ENCODE results near the gene EIF4E.
A peak's percentile ranks its signal among the peaks of the same experiment; 100 is the strongest.
"Not testable (repeated sequence)": the region's sequence is repeated elsewhere in the genome, so short reads cannot be mapped to it uniquely, and the experiment has no call there.

Gene EIF4E

DNA sequence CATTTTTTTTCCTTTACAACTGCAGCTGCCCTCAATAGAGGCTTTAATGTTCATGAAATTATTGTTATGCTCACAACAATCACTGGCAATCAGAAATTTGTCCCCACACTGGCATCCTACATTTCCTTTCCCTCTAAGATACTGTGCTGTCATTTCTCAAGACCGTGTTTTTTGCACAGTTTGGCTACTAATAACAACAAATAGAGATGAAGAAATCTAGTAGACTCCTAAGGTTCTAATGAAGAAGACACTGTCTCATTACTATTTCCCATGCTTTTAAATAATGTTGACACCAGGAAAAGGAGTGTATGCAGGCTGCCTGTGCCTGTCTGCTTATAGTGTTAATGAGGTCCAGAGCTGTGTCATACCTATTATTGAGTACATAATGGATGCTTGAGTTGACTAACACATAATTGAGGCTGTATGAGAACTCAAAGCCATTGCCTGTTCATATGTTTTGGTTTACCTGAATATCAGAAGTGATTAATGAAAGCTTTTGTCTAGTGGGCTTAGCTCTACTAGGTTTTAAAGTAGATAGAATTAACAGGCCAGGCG, 1.5 kb upstream of the EIF4E start:
- no peak for DNase-seq (ENCODE audit: low spot score)

DNA sequence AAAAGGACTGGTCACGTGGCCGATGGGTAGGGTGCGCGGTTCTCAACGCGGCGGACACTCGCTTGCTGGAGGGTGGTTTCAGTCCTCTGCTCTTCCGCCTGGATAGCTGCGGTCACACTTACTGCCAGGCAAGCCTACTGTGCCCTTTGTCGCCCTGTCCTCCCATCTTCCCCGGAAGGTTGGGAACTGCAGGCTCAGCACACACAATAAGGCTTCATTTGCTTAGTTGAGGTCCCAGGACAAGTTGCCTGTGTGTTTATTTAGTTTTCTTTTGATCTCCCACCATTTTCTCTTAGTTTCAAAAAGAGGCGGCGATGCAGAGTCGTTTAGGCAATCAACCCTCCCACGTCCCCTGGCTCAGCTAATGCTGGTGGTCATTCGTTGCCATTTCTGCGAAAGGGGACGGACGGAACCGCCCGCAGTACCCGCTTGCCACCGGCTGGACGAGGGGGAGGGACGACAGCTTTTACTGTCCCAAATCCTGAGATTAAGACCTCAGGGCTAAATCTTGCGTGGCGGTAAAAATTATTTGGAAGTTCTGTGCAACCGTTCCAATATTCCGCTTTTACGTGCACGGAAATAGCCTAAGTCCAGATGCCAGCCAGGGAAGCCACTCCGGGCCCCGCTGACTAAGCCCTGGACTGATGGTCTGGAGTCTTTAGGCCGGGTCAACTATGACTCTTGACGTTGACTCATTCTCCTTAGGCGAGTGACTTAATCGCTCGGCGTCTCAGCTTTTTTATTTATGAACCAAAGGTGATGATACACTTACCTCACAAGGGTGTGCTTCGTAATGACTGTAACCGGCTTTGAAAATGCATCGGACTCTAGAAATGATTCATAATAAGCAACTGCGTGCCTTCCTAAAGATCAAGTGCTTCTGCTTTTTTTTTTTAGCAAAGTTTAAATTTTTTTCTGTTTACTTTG, 671 bp upstream of the EIF4E start:
- peak; percentile 100 for DNase-seq (ENCODE audit: low spot score)

DNA sequence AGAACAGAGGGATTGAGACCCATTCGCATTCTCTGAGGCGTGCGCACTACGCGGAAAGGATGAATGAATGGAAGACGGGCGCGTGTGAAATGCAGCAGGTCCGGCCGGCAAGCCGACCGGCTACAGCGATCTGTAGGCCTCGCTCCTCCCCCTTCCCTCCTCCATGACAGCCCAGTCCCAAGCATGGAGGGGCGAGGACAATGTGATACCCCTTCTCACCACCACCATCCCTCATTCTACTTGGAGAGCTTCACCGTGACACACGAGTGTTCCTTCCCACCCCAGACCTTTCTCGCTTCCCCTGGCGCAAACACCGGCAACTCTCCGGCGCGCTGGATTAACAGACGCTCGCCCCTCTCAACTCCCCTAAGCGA, 815 bp downstream of the EIF4E start:
- DNase-seq (ENCODE audit: low spot score) = peak; percentile 87

DNA sequence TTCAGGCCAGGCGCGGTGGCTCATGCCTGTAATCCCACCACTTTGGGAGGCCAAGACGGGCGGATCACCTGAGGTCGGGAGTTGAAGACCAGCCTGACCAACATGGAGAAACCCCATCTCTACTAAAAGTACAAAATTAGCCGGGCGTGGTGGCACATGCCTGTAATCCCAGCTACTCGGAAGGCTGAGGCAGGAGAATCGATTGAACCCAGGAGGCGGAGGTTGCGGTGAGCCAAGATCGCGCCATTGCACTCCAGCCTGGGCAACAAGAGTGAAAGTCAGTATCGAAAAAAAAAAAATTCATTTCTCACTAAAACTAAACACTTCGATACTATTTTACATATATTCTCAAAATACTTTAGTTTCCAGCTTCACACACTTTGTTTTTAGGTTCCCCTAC, 2.7 kb downstream of the EIF4E start:
- not testable (repeated sequence) for DNase-seq (ENCODE audit: low spot score)

DNA sequence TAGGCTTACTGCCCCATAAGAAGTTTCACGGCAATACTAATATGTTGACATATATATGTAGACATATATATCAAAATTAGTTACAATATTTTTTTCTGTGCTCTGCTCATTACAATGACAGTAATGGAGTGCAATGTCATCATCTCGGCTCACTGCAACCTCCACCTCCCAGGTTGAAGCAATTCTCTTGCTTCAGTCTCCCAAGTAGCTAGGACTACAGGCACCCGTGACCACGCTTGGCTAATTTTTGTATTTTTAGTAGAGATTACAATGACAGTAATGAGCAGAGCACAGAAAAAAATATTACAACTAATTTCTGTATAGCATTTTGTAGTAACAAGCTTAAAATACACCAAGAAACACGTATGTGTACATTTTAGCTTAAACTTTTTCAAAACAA, 7.6 kb downstream of the EIF4E start:
- no peak for DNase-seq (ENCODE audit: low spot score)

DNA sequence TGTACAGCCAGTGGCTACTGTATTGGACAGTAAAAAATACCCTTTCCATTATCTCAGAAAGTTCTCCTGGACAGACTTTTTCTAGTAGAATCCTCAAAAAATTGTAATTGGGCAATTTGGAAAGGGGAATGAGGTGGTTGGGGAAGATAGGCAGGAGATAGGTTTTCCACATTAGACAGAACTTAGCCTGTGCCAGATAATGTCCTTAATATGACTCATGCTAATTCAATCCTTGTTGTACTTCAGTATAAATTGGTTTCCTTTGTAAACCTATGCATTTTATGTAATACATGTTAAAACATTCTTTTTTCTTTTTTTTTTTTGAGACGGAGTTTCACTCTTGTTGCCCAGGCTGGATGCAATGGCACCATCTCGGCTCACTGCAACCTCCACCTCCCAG, 8.9 kb downstream of the EIF4E start:
- no peak for DNase-seq (ENCODE audit: low spot score)

DNA sequence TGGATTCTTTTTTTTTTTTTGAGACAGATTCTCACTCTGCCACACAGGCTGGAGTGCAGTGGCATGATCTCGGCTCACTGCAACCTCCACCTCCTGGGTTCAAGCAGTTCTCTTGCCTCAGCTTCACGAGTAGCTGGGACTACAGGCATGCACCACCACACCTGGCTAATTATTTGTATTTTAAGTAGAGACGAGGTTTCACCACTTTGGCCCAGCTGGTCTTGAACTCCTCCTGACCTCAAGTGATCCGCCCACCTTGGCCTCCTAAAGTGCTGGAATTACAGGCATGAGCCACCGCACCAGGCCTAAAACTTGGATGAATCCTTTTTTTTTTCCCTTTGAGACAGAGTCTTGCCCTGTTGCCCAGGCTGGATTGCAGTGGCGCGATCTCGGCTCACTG, 18.2 kb downstream of the EIF4E start:
- DNase-seq (ENCODE audit: low spot score) = not testable (repeated sequence)

DNA sequence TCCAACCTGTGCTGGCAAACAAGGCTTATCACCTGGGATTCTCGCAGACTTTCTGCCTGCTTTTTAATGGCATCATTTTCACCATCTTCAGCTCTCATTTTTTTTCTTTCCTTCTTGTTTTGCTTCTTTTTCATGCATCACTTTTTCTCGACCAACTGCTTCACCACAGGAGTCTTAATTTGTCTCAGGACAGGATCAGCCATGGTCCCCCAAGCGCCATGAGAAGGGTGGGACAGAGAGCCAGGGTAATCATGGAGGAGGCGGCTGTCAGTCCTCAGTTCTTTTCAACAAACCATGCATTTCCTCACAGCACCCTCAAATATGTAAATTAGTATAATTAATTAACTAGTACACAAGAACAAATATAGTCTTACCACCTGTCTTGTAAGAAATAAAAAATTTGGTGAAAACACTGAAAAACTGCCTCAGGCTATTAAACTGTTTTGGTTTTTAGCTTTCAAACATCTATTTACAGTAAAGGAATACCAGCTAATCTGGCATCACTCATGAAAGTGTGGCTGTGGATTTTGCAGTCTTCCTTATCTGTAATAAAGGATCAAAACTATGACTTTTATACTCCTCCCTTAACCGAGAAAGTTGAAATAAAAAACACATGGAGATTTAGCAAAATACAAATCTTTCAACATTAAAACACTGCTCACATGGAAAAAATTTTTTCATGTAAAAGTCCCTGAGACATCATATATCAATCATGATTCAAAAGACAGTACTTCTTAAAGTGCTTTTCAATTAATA, 19.1 kb downstream of the EIF4E start:
- DNase-seq (ENCODE audit: low spot score) = no peak

DNA sequence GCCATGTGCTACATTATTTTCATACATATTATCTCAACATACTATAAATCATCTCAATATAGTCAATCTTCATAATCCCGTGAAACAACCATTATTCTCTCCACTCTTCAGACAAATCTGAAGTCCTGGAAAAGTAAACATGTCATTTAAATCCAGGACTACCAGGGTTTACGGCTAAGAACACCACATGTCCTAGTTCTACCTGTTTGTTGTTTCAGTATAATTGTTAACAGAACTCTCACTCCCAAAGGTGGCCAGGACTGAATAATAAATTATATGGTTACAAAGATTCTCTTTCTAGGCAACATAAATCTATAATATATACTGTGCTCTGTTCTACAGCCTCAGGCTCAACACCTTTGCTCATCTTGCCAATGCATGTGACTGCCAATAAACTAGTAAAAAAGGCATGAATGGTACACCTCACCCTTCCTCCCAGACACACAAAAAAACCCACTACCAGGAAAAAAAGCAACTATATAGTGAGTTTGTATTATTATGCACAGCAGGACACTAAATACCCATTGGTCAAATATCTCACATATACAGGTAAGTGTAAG, 20.1 kb downstream of the EIF4E start:
- no peak for DNase-seq (ENCODE audit: low spot score)

DNA sequence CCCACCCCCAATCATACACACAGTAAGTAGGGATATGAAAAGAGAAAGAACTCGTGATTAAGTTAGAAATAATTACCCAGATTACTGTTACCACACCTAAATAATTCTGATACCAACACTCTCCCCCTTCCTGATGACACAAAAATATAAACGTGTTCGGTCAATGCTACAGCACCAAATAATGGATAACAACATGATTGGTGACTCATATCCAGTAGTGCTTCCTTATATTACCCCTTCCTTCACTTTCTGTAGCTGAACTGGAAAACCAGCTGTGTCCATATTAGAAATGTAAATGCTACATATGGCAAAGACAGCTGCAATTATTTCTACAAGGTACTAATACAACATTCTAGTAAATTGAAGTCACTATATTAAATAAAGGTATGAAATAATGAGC, 20.8 kb downstream of the EIF4E start:
- no peak for DNase-seq (ENCODE audit: low spot score)

DNA sequence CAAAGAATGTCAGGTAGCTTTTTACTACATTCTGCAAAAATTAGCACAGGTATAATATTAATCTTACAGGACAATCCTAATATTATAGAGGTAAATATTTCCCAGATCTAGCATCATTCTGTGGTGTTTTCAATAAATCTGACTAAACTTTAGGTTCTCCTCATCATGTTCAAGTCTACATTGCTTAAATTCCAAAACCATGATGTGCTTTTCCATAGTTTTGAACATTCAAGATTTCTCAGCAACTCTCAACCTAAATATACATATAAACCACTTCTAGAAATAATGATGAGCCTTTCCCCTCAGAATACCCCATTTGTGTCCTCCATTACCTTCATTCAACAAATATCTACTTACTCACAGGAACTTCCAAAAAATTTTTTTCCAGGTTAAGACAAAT, 23.1 kb downstream of the EIF4E start:
- no peak for DNase-seq (ENCODE audit: low spot score)

DNA sequence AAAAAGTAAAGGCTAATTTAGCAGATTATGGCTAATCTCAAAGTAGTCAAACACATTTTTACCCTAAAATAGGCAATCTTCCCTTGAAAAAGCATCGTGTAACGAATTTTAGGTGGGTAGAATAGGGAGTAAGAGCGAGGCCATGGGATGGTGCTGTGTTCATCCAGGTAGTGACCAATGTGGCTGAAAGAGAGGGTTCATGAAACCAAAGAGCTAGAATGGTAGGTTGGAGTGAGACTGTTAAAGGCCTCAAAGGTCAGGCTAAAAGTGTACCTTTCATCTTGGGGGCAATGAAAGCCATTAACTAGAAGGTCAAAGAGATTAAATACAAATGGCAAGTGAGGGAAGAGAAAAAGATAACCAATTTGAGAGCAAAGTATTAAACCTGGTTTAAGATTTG, 23.6 kb downstream of the EIF4E start:
- no peak for DNase-seq (ENCODE audit: low spot score)

DNA sequence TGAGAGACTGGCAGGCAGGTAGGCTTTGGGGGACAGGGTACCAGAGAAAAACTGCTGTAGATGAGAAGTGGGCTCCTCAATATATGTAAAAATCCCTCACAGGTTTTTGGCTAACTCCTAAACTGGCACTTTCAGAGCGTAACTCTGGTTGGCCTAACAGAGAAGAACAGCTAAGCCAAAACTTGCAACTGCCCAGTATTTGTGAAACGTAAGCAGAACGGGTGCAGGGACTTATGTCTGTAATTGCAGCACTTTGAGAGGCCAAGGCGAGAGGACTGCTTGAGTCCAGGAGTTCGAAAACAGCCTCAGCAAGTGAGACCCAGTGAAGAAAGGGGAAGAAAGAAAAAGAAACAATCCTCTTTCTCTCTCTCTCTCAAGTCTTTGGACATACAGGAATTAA, 25.0 kb downstream of the EIF4E start:
- no peak for DNase-seq (ENCODE audit: low spot score)

DNA sequence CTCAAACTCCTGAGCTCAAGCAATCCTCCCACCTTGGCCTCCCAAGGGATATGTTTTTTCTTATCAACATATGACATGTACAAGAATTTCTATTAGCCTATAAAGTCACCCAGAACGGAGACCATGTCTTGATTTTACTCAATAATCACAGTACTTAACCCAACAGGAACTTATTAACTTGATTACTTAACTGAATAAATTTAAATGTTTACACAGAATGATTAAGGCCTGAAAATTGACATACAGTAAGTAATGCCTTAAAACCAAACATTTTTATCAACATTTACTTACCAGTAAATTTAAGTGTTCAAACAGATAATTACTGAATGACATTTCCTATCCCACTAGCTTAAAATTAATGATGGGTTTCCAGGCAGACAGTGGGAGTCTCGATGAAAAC, 25.4 kb downstream of the EIF4E start:
- no peak for DNase-seq (ENCODE audit: low spot score)

DNA sequence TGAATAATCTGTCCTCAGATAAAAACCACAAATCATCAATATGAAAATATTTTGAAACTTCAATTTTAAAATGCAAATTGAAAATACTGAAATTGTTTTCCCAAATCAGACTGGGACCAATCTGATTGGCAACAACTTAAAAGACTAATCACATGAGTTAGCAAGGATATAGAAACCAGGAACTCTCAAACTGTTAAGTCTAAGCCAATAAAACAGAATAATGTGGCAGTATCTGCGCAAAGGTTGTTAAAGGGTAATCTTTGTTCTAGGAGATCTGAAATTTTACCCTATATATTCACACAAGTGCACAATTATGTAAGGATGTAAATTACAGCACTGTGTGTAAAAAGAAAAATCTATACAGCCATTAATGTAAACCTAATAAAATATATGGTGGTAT, 29.7 kb downstream of the EIF4E start:
- DNase-seq (ENCODE audit: low spot score) = no peak

DNA sequence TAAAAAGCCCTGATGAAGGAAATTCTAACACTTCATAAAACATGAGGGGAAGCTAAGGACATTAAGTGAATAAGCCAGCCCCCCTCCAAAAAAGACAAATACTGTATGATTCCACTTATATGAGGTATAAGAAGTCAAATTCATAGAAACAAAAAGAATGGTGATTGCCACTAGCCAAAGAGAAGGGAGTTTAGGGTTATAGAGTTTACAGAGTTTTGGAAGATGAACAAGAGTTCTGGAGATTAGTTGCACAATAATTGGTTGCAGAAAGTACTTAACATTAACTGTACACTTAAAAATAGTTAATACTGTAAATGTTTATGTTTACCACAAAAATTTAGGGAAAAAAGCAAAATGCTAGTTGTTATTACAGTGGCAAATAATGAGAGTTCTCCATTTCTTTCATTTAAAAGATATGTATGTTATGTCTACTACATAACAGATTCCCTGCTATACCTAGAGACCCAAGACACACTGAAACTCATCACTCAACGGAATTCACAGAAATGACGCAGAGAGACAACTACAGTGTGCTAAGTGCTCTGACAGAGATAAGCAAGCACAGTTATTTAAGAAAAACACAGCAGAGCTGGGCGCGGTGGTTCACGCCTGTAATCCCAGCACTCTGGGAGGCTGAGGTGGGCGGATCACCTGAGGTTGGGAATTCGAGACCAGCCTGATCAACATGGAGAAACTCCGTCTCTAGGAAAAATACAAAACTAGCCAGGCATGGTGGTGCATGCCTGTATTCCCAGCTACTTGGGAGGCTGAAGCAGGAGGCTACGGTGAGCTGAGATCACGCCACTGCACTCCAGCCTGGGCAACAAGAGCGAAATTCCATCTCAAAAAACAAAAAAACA, 37.2 kb downstream of the EIF4E start:
- no peak for DNase-seq (ENCODE audit: low spot score)

DNA sequence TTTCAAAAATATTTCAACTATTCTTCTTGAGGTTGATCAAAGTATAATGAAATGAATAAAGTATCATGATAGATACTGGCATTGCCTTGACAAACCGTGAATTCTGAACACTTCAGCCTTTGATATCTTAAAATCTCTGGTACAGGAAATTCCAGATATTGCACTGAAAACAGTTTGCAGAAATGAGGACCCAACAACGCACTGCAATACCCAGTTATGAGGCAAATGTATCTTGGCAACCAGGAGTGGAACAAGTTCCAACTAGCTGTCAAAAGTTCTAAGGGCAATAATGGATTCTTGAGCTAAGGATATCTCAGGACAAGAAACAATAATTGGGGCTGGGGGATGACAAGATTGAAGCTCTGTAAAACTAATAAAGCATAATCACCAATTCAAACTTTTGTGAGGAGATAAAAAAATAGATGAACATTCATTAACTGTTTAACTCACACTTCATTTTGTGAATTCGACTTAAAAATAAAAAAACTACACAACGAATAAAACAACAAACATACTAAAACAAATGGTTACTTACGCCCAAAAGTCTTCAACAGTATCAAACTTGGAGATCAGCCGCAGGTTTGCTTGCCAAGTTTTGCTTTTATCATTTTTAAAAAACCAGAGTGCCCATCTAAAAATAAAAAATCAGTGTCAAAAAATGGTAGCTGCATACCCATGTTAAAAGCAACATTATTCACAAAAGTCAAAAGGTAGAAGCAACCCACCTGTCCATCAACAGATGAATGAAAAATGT, 38.1 kb downstream of the EIF4E start:
- DNase-seq (ENCODE audit: low spot score) = no peak

DNA sequence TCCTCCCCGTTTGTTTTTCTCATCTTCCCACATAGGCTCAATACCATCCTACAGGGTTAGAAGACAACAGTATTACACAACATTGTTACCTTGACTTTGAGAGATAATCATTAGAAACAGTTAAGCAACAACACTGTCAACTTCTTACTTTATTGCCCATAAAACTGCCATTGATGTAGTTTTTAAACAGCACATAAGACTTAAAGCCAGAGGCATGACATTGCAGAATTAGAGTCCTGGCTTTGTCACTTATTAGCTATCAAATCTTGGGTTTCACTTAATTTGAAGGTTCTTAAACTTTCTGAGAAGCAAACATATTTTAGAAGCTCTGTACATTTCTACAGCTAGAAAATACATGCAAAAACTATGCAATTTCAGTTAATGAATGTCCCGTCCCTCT, 41.8 kb downstream of the EIF4E start:
- no peak for DNase-seq (ENCODE audit: low spot score)

DNA sequence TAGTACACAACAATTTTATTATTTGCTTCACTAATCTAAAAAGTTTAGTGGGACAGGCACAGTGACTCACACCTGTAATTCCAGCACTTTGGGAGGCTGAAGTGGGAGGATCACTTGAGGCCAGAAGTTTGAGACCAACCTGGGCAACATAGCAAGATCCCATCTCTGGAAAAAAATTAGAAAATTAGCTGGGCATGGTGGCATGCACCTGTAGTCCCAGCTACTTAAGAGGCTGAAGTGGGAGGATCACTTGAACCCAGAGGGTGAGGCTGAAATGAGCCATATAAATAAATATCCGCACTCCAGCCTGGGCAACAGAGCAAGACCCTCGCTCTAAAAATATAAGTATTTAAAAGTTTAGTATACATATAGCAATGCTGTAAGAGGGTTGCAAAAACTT, 42.6 kb downstream of the EIF4E start:
- DNase-seq (ENCODE audit: low spot score) = not testable (repeated sequence)

DNA sequence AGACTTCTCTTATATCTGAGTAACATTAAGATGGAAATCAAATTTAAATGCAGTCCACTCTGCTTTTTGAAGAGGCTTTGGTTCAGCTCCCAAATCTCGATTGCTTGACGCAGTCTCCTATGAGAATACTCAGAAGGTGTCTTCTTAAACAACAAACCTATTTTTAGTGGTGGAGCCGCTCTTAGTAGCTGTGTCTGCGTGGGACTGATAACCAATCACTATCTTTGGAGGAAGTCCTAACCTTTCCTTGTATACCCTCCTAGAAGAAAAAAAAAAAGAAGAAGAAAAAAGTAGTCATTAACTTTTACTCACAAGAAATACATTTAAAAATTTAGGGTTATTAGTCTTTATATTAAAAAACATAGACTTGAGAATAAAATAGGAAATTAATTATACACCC, 48.0 kb downstream of the EIF4E start:
- DNase-seq (ENCODE audit: low spot score) = not testable (repeated sequence)

DNA sequence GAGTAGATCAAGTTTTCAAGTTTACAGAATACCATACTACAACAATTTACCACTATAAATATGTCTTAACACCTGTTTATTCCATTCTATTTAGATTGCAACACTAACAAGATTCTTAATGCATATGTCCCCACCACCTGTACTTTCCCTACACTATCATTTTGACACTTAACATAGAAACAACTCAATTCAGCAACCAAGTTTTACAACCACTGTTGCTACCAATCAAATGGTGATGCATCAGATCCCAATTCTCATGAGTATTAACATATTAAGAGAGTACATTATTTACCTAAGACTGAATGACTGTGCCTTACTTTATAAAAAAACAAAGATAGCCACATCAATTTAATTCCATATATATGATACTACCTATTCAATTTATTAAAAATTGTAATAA, 49.4 kb downstream of the EIF4E start:
- DNase-seq (ENCODE audit: low spot score) = no peak
